GM19452 (cell line): ENCODE results near the gene CFAP52.
"Not testable (repeated sequence)": the region's sequence is repeated elsewhere in the genome, so short reads cannot be mapped to it uniquely, and the experiment has no call there.

Experiments
- ATAC-seq: cut with Tn5 transposase; IDR thresholded peaks from one replicate; pipeline ENCODE4 v1.9.1; 2021; ENCODE audit not compliant: unreplicated experiment

CFAP52 gene

DNA sequence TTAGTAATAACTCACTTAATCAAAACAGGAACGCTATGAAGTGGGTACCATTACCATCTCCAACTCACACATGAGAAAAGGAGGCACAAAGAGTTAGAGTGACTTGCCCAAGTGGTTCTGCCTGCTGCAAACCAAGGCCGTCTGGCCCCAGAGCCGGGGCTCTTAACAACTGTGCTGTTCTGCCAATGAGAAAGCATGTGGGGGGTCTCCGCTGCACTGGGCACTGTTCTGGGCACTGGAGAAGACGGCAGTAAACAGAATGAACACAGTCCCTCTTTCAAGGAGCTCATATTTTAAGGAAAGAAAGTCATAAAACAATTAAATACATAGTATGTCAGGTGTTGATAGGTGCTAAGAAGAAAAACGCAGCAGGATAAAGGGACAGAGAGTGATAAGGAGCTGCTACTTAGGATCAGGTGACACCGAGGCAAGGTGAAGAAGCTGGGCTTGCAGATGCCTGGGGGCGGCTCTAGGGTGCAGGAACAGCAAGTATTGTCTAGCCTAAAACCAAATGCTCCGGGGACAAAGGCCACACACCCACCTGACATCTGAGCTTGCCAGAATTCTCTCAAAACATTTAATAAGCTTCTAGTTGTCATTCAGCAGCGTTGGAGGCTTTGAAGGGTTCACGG lies 7.4 kb upstream of the CFAP52 start:
- ATAC-seq: no peak

GRCh38 chr17:9571201-9571600 lies 5.2 kb upstream of the CFAP52 start:
- no peak for ATAC-seq

DNA sequence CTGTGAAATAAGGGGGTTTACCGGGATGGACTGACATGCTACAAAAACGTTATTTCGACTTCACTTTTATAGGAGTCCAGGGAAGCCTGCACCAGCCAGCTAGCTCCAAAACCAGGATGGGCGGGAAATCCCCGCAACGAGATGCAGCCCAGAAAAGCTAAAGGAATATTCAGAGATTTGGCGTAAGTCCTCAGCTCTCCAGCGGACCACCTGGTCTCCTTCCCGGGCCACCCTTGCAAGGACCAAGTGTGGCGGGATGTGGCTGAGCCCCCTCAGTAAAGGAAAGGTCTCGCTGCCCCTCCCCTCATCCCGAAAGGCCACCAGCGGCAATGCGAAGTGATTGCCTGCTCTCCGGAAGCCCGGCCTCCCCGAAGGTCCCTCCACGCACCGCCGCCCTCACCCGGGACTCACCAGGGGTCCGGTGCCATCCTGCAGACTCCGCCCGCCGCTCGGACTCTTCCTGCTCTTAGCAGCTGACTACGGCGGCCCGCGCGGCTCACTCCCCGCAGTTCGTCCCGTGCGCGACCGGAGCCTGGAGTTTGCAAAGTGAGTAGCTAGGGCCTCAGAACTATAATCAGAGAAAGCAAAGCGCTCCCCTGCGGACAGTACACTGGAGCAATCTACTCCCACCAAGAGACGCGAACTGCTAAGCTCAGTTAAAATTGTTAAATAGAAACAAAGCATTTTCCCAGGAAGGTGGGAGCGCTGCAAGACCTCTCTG lies 901 bp upstream of the CFAP52 start, which contains the start of gene STX8:
Gene STX8, minus strand, starts transcription at position 440 of the 721 bp plus-strand sequence. Its CDS starts 12 bp downstream, at position 428.
- ATAC-seq: peak; percentile 70

DNA sequence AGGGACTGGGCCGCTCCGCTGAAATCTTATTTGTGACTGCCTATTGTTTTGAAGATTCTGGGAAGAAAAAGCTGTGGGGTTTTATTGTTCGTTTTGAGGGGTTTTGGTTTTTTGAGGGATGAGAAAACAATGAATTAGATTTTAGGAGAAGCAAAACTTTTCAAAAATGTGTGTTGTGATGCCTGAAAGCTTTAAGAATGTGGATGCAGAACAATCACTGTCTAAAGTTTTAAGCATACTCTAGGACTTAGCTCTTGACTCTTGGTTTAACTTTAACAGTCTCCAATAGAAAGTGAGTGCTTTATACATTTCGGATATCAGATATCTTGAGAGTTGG lies 899 bp downstream of the CFAP52 start:
- no peak for ATAC-seq

- ATAC-seq: no peak
Measured at GRCh38 chr17:9587969-9588656, 11.7 kb downstream of the CFAP52 start.

DNA sequence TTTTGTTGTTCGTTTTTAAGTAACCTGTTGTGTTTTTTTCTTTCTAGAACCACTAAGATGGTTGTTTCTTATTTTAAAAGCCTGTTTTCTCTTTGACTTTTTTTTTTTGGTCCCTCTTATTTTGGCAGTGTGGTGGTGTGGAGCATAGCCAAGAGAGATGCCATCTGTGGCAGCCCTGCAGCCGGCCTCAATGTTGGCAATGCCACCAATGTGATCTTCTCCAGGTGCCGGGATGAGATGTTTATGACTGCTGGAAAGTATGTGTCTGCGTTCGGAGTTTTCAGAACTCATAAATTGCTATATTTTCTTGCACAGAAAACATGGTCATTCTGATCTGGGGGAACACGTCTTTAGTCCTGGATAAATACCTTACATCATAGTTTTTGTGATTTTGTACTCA lies 17.6 kb downstream of the CFAP52 start:
- ATAC-seq: no peak

- not testable (repeated sequence) for ATAC-seq
Measured at GRCh38 chr17:9597638-9598037, 21.2 kb downstream of the CFAP52 start.

DNA sequence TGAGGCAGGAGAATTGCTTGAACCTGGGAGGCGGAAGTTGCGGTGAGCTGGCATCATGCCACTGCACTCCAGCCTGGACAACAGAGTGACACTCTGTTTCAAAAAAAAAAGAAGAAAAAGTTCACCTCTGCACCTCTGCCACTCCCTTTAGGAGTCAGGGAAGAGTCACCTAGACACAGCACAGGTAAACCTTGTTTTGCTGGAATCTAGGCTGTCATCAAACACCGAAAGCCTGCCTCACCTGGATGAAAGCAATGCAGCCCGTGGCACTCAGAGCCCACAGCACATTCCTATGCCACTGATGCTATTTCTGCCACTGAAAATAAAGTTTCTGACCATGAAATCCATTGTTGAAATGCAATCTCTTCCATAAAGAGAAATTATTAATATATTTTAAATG lies 22.2 kb downstream of the CFAP52 start:
- ATAC-seq: no peak

DNA sequence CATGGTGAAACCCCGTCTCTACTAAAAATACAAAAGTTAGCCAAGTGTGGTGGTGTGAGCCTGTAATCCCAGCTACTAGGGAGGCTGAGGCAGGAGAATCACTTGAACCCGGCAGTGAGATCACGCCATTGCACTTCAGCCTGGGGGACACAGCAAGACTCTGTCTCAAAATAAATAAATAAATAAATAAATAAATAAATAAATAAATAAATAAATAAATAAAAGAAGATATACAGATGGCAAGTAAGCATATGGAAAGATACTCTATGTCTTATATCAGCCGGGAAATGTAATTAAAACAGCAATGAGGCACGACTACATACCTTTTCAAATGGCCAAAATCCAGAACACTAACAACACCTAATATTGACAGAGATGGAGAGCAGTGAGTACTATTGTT lies 28.1 kb downstream of the CFAP52 start:
- ATAC-seq: not testable (repeated sequence)

DNA sequence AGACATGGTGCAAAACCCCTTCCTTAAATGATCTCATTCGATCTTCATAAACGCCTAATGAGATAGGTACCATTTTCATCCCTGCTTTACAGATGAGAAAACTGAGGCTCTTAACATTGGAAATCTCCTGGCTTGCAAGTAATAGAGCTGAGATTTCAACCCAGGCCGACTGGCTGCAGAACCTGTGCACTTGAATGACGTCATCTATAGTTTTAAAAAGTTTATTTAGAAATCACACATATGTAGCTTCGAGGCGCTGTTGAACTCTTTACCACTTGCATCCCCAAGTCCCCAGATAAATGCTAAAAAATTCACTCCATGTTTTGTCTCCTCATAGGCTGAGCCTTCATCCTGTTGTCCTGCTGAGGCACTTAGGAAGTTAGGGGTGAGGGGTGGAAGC lies 30.0 kb downstream of the CFAP52 start:
- ATAC-seq: no peak

- ATAC-seq: not testable (repeated sequence)
Measured at GRCh38 chr17:9607058-9607457, 30.6 kb downstream of the CFAP52 start.

DNA sequence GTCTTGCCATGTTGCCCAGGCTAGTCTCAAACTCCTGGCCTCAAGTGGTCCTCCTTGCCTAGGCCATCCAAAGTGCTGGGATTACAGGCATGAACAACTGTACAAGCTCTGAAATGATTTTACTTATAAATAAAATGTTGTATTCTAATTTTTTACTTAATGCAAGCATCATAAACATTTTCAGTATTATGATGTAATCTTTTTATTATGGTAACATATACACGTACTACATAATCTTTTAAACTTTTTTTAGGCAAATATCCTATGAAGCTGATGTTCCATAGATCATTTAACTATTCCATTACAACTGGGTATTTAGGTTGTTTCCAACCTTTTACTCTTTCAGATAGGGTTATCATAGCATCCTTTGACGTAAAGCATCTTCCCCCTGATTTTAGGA lies 35.1 kb downstream of the CFAP52 start:
- no peak for ATAC-seq

GRCh38 chr17:9612006-9612405 lies 35.6 kb downstream of the CFAP52 start:
- no peak for ATAC-seq

- ATAC-seq: no peak
Measured at GRCh38 chr17:9615486-9615885, 39.0 kb downstream of the CFAP52 start.

- no peak for ATAC-seq
Measured at GRCh38 chr17:9622961-9623360, 46.5 kb downstream of the CFAP52 start.

- ATAC-seq: no peak
Measured at GRCh38 chr17:9628509-9628908, 52.1 kb downstream of the CFAP52 start.

GRCh38 chr17:9632741-9633140 lies 56.3 kb downstream of the CFAP52 start:
- ATAC-seq: no peak

GRCh38 chr17:9635340-9635739 lies 58.9 kb downstream of the CFAP52 start:
- ATAC-seq: no peak

DNA sequence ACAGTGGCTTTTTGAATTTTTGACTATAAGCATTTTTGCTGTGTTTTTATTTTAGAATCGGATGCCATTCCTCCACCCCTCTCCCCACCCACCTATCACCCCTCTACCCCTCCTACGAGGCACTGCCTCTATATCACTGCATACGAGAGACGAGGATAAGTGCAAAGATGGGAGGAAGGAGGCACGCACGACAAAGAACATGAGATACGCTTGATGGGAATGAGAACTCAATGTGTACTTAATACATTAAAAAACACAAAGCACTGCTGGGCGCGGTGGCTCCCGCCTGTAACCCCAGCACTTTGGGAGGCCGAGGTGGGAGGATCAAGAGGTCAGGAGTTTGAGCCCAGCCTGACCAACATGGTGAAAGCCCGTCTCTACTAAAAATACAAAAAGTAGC lies 60.1 kb downstream of the CFAP52 start:
- no peak for ATAC-seq

GRCh38 chr17:9640388-9640787 lies 63.9 kb downstream of the CFAP52 start:
- ATAC-seq: not testable (repeated sequence)

DNA sequence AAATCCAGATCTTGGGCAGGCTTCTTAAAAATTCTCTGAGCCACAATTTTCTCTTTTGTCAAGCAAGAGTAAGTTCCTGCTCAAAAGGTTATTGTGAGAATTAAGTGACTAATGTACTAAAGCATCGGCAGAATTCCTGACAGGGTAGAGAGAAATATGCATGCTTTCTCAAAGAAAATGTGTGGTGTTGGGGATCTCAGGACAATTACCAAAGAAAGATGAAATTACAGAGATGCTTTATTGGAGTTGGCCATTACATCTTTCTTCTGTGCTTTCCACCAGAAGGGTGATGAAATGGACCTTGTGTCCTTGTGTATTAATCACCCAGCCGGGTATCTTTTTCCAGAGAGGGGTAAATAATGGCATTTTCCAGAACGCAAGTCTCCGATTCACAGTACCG lies 67.2 kb downstream of the CFAP52 start:
- ATAC-seq: no peak
